Hepatocyte (in vitro differentiated cells): ENCODE results near the gene RALB.

Experiments used
- EZH2 ChIP-seq: fragments of 200-600 bp; sonication (generic); IDR thresholded peaks from 2 replicates; pipeline ENCODE4 v1.6.1; 2016; ENCODE audit warnings: antibody characterized with exemption, mild to moderate bottlenecking, borderline replicate concordance
- EZH2phosphoT487 ChIP-seq: fragments of 200-600 bp; sonication (generic); IDR thresholded peaks from one replicate; pipeline ENCODE4 v1.6.1; 2018; ENCODE audit warnings: antibody characterized with exemption, mild to moderate bottlenecking, low read depth, moderate library complexity; ENCODE audit not compliant: unreplicated experiment, severe bottlenecking
- TF ChIP-seq, protein P1 (sequence below): fragments of 200-600 bp; sonication (generic); IDR thresholded peaks from 2 replicates; pipeline ENCODE4 v1.5.1; 2016; ENCODE audit warnings: antibody characterized with exemption, mild to moderate bottlenecking; ENCODE audit not compliant: poor library complexity

- TF ChIP-seq, protein P1, sequence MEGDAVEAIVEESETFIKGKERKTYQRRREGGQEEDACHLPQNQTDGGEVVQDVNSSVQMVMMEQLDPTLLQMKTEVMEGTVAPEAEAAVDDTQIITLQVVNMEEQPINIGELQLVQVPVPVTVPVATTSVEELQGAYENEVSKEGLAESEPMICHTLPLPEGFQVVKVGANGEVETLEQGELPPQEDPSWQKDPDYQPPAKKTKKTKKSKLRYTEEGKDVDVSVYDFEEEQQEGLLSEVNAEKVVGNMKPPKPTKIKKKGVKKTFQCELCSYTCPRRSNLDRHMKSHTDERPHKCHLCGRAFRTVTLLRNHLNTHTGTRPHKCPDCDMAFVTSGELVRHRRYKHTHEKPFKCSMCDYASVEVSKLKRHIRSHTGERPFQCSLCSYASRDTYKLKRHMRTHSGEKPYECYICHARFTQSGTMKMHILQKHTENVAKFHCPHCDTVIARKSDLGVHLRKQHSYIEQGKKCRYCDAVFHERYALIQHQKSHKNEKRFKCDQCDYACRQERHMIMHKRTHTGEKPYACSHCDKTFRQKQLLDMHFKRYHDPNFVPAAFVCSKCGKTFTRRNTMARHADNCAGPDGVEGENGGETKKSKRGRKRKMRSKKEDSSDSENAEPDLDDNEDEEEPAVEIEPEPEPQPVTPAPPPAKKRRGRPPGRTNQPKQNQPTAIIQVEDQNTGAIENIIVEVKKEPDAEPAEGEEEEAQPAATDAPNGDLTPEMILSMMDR, result no peak
- TF ChIP-seq EZH2 (no peak), EZH2phosphoT487 (no peak)
These were observed 43.0 kb upstream of the RALB start for GRCh38 chr2:120209427-120210269.
